ENCODE data around the gene PHLPP1.

Gene PHLPP1

GRCh38 chr18:62811674-62812073 lies 96.3 kb downstream of the PHLPP1 start:
- Histone ChIP-seq H3K36me3 (ENCODE audit: insufficient read depth) (no peaks in the 10 kb centered on the region), H3K79me2 (ENCODE audit: insufficient read depth, low read depth) (peaks cover 14% of the 10 kb centered on the region; the same call in 1 of the 2 replicates), H4K20me1 (ENCODE audit: insufficient read depth) (no peaks in the 10 kb centered on the region), H3K27ac (no peak overlapping the region), H3K9ac (no peak overlapping the region), H2AFZ (ENCODE audit: low read depth) (no peak overlapping the region), H3K4me2 (no peak overlapping the region), H3K4me1 (ENCODE audit: low read depth, poor library complexity, severe bottlenecking) (peaks cover 39% of the 10 kb centered on the region), H3K4me3 (IDR thresholded peaks at IDR 0.05; ENCODE audit: insufficient read depth, low read depth, low read length) (no peak overlapping the region), H3K27me3 (ENCODE audit: insufficient read depth, low read depth) (no peaks in the 10 kb centered on the region)
- TF ChIP-seq CTCF (conservative IDR thresholded peaks at IDR 0.05; ENCODE audit: low read depth, low read length) = no peak

GRCh38 chr18:62812242-62812641 lies 96.9 kb downstream of the PHLPP1 start:
- H3K79me2 ChIP-seq (ENCODE audit: insufficient read depth, low read depth) = peaks cover 20% of the 10 kb centered on the region; the same call in 1 of the 2 replicates
- peaks cover 36% of the 10 kb centered on the region for H3K4me1 ChIP-seq (ENCODE audit: low read depth, poor library complexity, severe bottlenecking)
- no peaks in the 10 kb centered on the region for H3K27me3 ChIP-seq (ENCODE audit: insufficient read depth, low read depth)
- H3K9ac ChIP-seq = no peak overlapping the region
- no peak overlapping the region for H3K4me3 ChIP-seq (IDR thresholded peaks at IDR 0.05; ENCODE audit: insufficient read depth, low read depth, low read length)
- H3K36me3 ChIP-seq (ENCODE audit: insufficient read depth) = no peaks in the 10 kb centered on the region
- H3K4me2 ChIP-seq = no peak overlapping the region
- no peak overlapping the region for H2AFZ ChIP-seq (ENCODE audit: low read depth)
- no peak for TF ChIP-seq CTCF (conservative IDR thresholded peaks at IDR 0.05; ENCODE audit: low read depth, low read length)
- H4K20me1 ChIP-seq (ENCODE audit: insufficient read depth) = no peaks in the 10 kb centered on the region
- no peak overlapping the region for H3K27ac ChIP-seq

GRCh38 chr18:62812876-62813275 lies 97.5 kb downstream of the PHLPP1 start:
- Histone ChIP-seq H3K79me2 (ENCODE audit: insufficient read depth, low read depth) (peaks cover 20% of the 10 kb centered on the region; the same call in 1 of the 2 replicates), H3K36me3 (ENCODE audit: insufficient read depth) (no peaks in the 10 kb centered on the region), H3K27me3 (ENCODE audit: insufficient read depth, low read depth) (no peaks in the 10 kb centered on the region), H2AFZ (ENCODE audit: low read depth) (no peak overlapping the region), H3K9ac (no peak overlapping the region), H3K4me2 (no peak overlapping the region), H3K4me3 (IDR thresholded peaks at IDR 0.05; ENCODE audit: insufficient read depth, low read depth, low read length) (no peak overlapping the region), H4K20me1 (ENCODE audit: insufficient read depth) (no peaks in the 10 kb centered on the region), H3K4me1 (ENCODE audit: low read depth, poor library complexity, severe bottlenecking) (peaks cover 34% of the 10 kb centered on the region), H3K27ac (no peak overlapping the region)
- TF ChIP-seq CTCF (conservative IDR thresholded peaks at IDR 0.05; ENCODE audit: low read depth, low read length) = no peak

GRCh38 chr18:62814132-62814759 lies 98.9 kb downstream of the PHLPP1 start:
- no peaks in the 10 kb centered on the region for H4K20me1 ChIP-seq (ENCODE audit: insufficient read depth)
- no peak overlapping the region for H3K27ac ChIP-seq
- no peaks in the 10 kb centered on the region for H3K27me3 ChIP-seq (ENCODE audit: insufficient read depth, low read depth)
- no peak overlapping the region for H2AFZ ChIP-seq (ENCODE audit: low read depth)
- peaks cover 13% of the 10 kb centered on the region; the same call in 1 of the 2 replicates for H3K79me2 ChIP-seq (ENCODE audit: insufficient read depth, low read depth)
- H3K4me1 ChIP-seq (ENCODE audit: low read depth, poor library complexity, severe bottlenecking) = peaks cover 29% of the 10 kb centered on the region
- H3K4me3 ChIP-seq (IDR thresholded peaks at IDR 0.05; ENCODE audit: insufficient read depth, low read depth, low read length) = no peak overlapping the region
- H3K9ac ChIP-seq = no peak overlapping the region
- no peak for TF ChIP-seq CTCF (conservative IDR thresholded peaks at IDR 0.05; ENCODE audit: low read depth, low read length)
- no peaks in the 10 kb centered on the region for H3K36me3 ChIP-seq (ENCODE audit: insufficient read depth)
- no peak overlapping the region for H3K4me2 ChIP-seq

All from KMS-11 (cell line).